GOT3 (cell line): ENCODE measurements around the gene MSANTD7.
"Not testable (repeated sequence)": the region's sequence is repeated elsewhere in the genome, so short reads cannot be mapped to it uniquely, and the experiment has no call there.

Experiments
- DNase-seq: peaks from one replicate; lab custom pipeline; 2025; ENCODE audit warnings: mixed read lengths; lab: John Stamatoyannopoulos, UW

MSANTD7 gene

DNA sequence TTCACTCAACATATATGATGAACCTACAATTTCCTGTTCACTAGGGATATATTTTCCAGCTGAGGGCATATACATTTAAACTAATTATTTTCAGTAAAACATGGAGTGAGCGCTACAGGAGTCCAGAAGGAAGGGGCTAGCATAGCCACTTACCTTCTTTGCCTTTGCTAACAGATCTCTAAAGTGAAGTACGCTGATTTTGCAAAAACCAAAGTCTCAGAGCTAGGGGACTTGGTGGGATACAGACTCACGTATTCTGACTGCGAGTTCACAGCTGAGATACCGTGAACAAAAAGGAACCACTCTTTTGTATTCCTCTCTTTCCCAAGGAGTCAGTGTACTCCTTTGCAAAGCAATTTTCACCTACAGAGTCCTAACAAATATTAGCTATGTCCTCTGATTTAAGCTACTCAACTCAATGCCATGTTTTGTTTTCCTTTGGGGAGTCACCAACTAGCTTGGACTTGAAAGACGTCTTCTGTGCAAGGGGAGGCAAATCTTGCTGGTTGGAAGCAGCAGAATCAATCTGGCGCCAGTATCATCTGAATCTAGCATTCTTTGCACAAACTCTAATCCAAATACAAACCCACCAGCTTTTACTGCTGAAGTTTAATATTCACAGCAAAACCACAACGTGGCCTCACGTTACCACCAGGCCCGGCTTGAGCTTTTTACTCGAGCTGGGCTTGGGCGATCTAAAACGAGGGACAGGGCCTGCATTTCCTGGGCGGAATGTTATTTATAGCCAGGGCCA lies 926 bp upstream of the MSANTD7 start:
- DNase-seq = no peak

DNA sequence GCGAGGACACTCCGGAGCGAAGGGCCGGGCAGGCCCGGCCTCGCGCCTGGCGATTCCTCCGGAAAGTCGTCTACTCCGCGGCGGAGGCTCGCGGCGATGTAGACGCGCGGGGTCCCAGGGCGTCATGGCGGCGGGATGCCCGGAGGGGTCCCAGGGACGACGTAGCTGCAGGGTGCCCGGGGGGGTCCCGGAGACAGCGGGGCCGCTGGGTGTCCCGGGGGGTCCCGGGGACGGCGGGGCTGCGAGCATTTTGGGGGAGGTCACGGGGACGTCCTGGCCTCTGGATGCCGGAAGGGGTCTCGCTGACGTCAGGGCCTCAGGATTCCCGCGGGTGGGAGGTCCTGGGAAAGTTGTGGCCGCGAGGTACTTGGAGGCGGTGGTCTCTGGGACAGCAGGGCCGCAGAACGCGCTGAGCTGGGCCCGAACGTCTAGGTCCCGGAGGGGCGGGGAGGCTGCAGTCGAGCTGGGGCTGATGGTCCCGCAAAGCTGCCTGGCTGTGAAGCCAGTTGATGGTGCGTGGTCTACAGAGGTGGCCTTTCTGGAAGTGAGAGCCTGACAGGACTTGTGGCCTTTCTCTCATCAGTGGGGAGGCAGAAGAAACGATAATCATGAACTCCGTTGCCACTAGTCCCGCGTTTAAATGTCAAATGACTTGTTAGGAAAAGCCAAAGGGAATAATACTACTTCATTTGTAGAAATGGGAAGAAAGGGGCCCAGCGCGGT lies 637 bp downstream of the MSANTD7 start:
- no peak for DNase-seq

DNA sequence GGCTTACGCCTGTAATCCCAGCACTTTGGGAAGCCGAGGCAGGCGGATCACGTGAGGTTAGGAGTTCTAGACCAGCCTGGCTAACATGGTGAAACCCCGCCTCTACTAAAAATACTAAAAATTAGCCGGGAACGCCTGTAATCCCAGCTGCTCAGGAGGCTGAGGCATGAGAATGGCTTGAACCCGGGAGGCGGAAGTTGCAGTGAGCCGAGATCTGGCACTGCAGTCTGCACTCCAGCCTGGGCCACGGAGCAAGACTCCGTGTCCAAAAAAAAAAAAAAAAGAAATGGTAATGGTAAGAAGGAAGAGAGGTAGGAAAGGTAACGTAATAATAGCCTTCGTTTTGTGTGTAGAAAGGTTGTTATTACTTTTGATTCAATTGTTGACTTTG lies 1.2 kb downstream of the MSANTD7 start:
- DNase-seq = no peak

DNA sequence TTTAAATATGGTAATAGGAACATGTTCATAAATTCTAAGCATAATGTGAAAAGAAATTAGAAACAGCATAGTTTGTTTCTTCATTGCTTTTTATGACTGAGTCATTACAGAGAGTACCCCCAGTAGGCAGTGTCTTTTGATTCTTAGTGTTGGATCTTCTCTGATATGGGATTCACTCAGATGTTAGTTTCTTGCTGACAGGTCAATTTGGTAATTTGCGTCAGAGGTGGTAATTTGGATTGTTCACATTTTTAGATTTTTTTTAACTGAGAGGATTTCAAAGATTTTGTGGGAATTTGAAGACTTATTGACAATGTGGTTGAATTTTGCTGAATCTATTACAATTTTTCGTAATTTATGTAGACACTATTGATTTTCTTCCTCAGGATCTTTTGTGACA lies 2.1 kb downstream of the MSANTD7 start:
- no peak for DNase-seq

DNA sequence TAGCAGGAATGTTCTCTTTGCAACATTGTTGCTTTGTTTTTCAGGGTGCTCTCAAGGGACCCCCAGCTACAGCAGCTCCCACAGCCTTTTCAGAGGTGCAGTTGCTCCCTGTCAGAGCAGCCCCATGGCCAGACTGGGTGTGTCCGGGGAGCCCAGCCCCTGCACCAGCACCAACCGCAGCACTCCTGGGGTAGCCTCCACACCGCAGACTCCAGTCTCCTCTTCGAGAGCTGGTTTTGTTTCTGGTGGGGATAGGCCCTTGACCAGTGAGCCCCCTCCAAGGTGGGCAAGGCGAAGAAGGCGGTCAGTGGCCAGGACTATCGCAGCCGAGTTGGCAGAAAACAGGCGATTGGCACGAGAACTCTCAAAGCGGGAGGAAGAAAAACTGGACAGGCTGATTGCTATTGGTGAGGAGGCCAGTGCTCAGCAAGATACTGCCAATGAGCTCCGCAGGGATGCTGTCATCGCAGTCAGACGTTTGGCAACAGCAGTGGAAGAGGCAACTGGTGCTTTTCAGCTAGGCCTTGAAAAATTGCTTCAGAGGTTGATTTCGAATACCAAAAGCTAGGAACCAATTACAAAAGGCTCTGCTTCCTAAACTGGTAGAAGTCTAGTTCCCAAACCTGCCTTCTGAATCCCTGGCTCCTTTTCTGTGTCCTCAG lies 5.4 kb downstream of the MSANTD7 start:
- DNase-seq = no peak

DNA sequence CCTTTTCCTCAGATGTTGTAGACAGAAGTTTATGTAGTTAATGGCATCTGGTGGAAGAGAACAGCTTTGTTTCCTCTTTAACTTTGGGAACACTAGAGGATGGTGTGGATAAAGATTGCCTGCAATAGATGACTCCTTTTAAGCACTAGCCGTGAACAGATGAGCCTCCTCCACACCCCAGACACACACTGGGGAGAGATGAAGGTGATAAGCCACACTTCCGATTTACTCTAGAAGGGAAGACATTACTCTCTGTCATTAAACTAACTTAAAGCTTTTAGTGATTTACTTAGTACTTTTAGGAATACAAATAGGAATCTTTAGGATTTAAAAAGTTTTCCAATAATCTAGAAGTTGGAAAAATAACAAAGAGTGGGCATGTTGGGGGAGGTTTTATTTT lies 6.8 kb downstream of the MSANTD7 start:
- DNase-seq = no peak

DNA sequence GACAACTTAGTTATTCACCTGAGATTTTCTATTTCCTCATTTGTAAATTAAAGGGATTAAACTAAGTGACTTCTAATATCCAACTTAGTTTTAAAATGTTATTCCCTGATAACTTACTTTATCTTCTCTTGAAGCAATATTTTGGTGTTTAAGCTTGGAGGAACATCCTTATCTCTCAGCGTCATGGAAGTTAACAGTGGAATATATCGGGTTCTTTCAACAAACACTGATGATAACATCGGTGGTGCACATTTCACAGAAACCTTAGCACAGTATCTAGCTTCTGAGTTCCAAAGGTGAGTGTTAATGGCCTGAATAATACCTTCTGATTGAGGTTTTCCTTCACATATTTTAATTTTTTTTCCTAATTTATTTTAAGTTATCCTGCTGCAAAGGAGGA lies 14.1 kb downstream of the MSANTD7 start:
- no peak for DNase-seq

DNA sequence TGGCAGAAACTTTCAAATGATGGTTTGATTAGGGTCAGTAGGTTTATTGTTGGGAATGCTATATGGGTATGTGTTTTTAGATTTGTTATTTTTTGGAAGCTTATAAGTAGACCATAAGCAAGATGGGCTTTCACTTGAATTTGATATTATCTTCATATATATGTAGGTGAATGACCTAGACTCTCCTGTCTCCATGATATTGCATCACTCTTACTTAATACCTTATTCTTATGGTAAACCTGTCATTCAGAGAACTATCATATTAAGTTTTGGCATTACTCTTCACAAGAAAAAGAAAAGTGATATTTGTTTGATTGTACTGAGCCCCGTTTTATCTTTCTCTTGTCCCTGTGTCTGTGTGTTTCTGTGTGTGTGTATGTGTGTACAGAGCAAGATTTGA lies 17.3 kb downstream of the MSANTD7 start:
- no peak for DNase-seq

DNA sequence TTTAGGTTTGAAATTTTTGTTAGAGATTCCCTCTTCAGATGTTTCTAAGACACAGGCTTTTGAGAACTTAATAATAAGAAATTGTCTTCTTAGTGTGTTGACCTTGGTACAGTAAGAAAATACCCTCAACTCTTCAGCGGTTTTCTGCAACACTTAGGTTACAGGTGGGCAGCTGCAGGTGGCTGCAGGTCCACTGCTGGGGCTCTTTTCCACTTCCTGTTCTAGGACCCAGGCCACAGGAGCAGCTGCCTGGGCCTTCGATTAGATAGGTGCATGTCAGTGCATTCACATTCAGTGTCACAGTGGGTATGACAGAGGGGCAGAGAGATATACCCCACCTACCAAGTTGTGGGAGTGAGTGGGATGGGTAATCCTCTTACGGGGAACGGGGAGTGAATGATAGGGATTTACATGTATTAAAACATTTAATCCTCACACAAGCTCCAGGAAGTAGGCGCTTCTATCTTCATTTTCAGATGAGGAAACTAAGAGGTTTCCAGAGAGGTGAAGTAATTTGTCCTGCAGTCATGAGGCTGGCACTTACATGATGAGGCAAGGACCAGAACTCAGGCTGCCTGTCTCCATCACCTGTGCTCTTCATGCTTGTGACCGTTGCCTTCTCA lies 20.3 kb downstream of the MSANTD7 start:
- DNase-seq = no peak

DNA sequence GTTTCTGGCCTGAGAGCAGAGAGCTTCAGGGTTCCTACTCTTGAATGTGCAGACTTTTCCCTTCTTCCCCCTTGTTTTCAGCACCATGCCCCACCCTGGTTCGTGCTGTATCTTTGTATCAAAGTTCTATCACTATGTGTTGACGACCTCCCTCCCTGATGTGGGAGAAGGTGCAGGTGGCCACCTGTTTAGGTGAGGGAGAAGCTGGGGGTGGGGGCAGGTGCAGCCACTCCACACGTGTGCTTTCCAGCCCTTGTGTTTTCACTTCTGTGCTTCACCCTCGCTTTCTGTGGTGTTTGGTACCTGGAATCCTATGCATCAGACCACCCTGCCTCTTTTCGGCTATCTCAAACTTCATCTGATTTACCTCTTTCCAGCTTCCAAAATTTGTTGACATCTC lies 20.9 kb downstream of the MSANTD7 start:
- DNase-seq = no peak

DNA sequence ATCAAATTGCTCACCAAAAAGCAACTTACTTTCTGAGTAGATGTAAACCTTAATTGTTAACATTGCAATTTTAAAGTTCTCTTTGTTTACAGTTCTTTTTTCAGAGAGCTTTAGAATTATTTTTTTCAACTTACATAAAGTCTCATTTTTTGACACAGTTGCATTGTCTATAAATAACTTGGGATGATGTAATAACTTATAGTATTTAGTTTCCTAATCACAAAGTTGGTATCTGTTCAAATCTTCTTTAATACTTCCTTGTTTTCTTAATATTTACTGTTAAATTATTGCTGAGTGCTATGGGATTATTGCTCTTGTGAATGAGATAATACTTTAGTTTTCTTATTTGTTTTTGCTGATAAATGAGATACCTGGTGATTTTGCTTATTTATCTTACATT lies 21.7 kb downstream of the MSANTD7 start:
- DNase-seq = no peak

DNA sequence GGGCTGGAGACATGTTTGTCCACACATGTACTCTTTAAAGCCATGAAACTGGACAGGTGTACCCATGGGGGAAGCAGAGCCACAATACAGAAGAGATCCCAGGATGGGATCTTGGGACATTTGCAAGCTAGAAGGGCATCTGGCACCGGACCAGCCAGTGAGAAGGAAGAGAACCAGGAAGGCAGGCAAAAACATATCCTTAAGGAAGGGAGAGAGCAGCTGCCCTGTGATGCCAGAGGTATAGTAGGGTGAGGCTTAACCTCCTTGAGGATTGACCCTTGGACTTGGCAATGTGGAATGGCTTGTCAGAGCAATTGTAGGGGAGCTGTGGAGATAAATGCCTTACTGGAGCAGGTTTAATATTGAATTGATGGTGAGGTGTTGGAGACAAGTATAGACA lies 22.7 kb downstream of the MSANTD7 start:
- DNase-seq = no peak

DNA sequence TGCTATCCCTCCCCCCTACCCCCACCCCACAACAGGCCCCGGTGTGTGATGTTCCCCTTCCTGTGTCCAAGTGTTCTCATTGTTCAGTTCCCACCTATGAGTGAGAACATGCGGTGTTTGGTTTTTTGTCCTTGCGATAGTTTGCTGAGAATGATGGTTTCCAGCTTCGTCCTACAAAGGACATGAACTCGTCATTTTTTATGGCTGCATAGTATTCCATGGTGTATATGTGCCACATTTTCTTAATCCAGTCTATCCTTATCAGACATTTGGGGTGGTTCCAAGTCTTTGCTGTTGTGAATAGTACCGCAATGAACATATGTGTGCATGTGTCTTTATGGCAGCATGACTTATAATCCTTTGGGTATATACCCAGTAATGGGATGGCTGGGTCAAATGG lies 26.4 kb downstream of the MSANTD7 start:
- DNase-seq = not testable (repeated sequence)

DNA sequence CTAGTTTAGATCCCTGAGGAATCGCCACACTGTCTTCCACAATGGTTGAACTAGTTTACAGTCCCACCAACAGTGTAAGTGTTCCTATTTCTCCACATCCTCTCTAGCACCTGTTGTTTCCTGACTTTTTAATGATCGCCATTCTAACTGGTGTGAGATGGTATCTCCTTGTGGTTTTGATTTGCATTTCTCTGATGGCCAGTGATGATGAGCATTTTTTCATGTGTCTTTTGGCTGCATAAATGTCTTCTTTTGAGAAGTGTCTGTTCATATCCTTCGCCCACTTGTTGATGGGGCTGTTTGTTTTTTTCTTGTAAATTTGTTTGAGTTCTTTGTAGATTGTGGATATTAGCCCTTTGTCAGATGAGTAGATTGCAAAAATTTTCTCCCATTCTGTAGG lies 26.8 kb downstream of the MSANTD7 start:
- not testable (repeated sequence) for DNase-seq

DNA sequence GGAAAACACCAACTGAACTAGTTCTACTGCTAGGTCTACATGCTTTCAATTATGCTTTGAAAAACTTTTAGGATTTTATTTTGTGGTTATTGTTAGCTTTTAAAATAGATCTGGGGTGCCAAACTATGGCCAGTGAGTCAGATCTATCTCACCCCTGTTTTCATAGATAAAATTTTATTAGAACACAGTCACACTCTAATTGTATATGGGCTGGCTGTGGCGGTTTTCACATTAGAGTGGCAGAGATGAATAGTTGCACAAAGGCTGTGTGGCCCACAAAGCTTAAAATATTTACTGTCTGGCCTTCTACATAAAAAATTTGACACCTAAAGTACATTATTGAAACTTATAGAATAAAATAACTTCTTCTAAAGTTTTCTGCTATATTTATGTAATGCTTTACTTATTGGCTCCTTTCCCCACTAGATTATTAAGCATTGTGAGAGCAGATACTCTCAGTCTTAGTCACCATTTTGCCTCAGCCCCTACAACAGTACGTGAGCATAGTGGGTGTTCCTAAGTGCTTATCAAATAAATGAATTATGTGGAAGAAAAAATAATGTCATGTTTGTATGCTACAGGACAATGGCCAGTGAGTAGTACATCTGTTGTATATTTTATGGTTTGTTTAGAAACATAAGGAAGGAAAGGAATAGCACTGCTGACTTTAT lies 35.1 kb downstream of the MSANTD7 start:
- DNase-seq = no peak

DNA sequence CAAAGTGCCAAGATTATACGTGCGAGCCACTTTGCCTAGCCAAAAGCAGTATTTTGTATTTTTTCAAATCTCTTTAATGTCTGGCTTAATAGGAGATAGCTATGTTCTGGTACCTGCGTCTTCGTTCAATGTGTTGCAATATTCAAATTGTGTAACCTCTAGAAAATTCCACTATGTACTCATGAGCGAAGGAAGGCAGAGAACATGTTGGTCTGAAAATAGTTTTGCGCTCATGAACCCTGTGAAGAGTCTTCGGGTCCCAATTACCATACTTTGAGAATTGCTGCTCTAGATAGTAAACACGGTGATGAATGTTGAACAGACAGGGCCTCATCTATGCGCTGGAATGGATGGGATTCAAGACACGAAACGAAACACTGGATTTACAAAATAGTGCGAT lies 37.8 kb downstream of the MSANTD7 start:
- no peak for DNase-seq

DNA sequence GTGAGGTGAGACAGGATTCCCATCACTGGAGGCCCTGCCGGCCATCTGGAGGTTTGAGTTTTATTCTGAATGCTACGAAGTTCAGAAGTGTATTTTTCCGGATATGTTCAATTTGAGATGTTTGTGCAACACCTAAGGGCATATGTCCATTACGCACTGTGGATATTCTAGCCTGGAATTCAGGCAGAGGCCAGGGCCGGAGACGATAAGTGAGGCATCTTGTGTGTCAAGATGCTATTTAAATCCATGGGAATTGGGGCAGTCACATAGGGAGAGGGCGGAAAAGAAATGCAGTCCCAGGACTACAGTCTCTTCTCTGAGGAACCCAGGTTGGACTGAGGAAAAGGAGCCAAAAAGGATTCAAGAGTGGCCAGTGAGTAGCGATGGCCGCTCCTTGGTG lies 38.7 kb downstream of the MSANTD7 start:
- no peak for DNase-seq

DNA sequence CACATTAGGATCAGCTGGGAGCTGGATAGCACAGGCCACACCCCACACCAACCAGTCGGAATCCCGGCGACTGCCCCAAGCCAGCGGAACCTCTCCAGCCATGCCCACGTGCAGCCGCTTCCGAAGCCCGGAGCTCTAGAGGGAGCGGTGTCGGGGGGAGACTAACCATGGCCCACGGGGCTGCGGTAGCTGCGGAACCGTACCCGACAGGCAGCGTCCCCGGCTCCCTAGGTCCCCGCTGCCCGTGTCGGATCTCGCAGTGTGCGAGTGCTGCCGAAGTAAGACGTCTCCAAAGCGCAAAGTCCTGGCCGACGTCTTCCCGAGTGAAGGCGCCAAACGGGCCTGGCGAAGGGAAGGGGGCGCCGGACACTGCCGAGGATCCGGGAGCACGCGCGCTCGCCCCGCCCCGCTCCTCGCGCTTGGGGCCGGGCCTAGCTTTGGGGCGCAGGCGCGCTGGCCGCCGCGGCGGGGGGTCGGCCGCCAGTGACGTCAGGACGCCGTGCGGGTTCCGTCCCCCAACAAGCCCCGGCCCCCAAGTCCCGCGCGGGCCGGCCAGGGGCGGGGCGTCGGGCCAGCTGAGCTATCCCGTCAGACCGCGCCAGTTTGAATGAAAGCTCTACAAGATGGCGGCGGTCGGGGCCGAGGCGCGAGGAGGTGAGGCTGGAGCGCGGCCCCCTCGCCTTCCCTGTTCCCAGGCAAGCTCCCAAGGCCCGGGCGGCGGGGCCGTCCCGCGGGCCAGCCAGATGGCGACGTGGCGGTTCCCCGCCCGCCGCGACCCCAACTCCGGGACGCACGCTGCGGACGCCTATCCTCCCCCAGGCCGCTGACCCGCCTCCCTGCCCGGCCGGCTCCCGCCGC lies 40.4 kb downstream of the MSANTD7 start, which contains the start of gene SUV39H2:
Gene SUV39H2 (plus strand): TSS at position 601 of the 858 bp plus-strand sequence. CDS start 23 bp downstream, at position 624.
- peak; percentile 88 for DNase-seq

DNA sequence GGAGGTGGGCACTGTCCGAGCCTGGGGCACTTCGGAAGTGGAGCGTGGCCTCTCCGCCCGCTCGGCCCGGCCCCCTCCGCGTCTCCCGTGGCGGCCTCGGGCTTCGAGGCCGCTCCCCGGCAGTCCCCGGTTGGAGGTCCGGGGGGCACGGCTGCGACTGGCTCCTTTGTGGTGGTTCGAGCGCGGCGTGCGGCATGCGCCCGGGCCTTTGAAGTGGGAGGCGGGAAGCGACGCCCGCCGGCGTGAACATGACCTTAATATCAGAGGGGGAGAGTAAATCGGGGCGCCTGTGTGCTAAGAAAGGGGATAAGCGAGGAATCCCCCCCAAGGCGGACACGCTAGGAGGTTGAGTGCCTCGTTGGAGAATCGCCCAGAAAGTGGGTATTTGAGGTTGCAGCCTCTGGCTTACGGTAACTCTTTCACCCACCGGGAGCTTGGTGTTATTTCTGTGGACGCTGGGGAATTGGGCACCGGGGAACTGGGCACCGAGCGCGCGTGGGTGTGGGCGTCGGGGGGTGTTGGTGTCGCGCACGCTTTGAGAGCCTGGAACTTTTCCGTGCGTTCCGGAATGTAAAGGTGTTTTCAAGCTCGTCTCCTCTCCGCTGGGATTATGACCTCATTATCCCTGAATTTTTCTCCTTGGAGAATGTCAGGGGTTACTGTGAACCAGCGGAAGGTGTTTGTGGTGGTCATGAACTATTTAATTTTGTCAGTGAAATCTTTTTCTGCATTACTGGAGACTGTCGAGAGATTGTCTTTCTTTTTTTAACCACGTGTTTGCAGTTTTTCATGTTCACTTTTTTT lies 41.2 kb downstream of the MSANTD7 start:
- DNase-seq = no peak

DNA sequence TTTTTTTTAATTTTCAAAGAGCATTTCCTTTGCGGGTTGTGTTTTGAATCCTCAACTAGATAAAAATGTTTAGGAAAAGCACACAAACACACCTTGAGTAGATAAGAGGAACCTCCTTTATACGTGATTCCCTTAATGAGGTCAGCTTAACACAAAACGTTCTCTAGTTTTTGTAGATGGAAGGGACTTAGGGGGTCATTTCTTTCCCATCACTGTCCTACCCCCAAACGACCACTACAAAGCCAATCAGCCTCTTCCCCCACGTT lies 41.8 kb downstream of the MSANTD7 start:
- no peak for DNase-seq

DNA sequence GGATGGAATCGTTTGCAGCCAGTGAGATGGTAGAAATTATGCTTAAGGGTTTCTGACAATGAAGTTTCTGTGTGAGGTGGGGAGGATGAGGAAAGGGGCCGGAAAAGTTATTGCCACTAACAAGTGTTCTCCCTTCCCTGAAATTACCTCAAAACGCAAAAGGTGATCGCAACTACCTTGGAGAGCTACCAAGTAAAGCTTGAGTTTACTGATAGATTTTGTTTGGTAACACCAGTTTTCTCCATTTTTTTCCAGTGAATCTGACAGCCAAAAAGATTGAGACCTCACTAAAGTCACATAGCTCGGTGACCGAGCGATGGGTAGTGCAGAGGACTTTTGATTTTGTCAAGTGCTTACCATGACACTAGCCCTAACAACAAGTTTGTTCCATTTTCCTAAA lies 42.1 kb downstream of the MSANTD7 start:
- DNase-seq = no peak
